ENCODE data around the gene ATP9B.
A peak's percentile ranks its signal among the peaks of the same experiment; 100 is the strongest.

The ATP9B gene

GRCh38 chr18:79393635-79394533, 324.7 kb downstream of the ATP9B start:
- no peak for TF ChIP-seq CTCF (IDR thresholded peaks at IDR 0.05; ENCODE audit: low read depth, low read length)
- DNase-seq: peak; percentile 94
- H3K9me3 ChIP-seq (ENCODE audit: severe bottlenecking): no peaks in the 10 kb centered on the region
- no peaks in the 10 kb centered on the region for H3K27me3 ChIP-seq (ENCODE audit: insufficient read depth, low read depth, severe bottlenecking)
- peak overlapping the region; percentile 92 for H3K27ac ChIP-seq
- H3K4me3 ChIP-seq (ENCODE audit: low read depth, low read length): peak overlapping the region; percentile 56
- peaks cover 8% of the 10 kb centered on the region; the same call in 1 of the 2 replicates for H3K36me3 ChIP-seq

- H3K27me3 ChIP-seq (ENCODE audit: insufficient read depth, low read depth, severe bottlenecking): no peaks in the 10 kb centered on the region
- H3K9me3 ChIP-seq (ENCODE audit: severe bottlenecking): no peaks in the 10 kb centered on the region
- peak overlapping the region; percentile 92 for H3K27ac ChIP-seq
- H3K4me3 ChIP-seq (ENCODE audit: low read depth, low read length): peak overlapping the region; percentile 56
- H3K36me3 ChIP-seq: peaks cover 11% of the 10 kb centered on the region
- peak; percentile 71 for DNase-seq
- no peak for TF ChIP-seq CTCF (IDR thresholded peaks at IDR 0.05; ENCODE audit: low read depth, low read length)
These were observed 325.5 kb downstream of the ATP9B start for GRCh38 chr18:79394534-79395307.

- Histone ChIP-seq H3K4me3 (ENCODE audit: low read depth, low read length) (peak overlapping the region; percentile 56), H3K27me3 (ENCODE audit: insufficient read depth, low read depth, severe bottlenecking) (no peaks in the 10 kb centered on the region)
These were observed 326.1 kb downstream of the ATP9B start for GRCh38 chr18:79395308-79395640.

GRCh38 chr18:79395761-79396404, 326.7 kb downstream of the ATP9B start, which contains the start of gene NFATC1:
Gene NFATC1 (plus strand): TSS chr18:79395930. CDS start chr18:79396225, 295 bp downstream.
- Histone ChIP-seq H3K36me3 (peaks cover 11% of the 10 kb centered on the region), H3K9me3 (ENCODE audit: severe bottlenecking) (no peaks in the 10 kb centered on the region), H3K27ac (peak within 1 kb of the TSS; percentile 92), H3K4me3 (ENCODE audit: low read depth, low read length) (peak within 1 kb of the TSS; percentile 63), H3K27me3 (ENCODE audit: insufficient read depth, low read depth, severe bottlenecking) (no peaks in the 10 kb centered on the region)
- TF ChIP-seq CTCF (IDR thresholded peaks at IDR 0.05; ENCODE audit: low read depth, low read length): no peak
- peak; percentile 93 for DNase-seq

More at GRCh38 chr18:79395308-79395640, 326.1 kb downstream of the ATP9B start:
- TF ChIP-seq CTCF (IDR thresholded peaks at IDR 0.05; ENCODE audit: low read depth, low read length): no peak
- H3K9me3 ChIP-seq (ENCODE audit: severe bottlenecking): no peaks in the 10 kb centered on the region
- H3K36me3 ChIP-seq: peaks cover 11% of the 10 kb centered on the region
- DNase-seq: no peak
- H3K27ac ChIP-seq: peak overlapping the region; percentile 92

- Histone ChIP-seq H3K27ac (peak overlapping the region; percentile 45; the same call in 1 of the 2 replicates), H3K4me3 (ENCODE audit: low read depth, low read length) (peak overlapping the region; percentile 63)
- peak; percentile 58 for DNase-seq
These were observed 327.4 kb downstream of the ATP9B start for GRCh38 chr18:79396431-79397246.

More at GRCh38 chr18:79396431-79397246, 327.4 kb downstream of the ATP9B start:
- Histone ChIP-seq H3K9me3 (ENCODE audit: severe bottlenecking) (no peaks in the 10 kb centered on the region), H3K27me3 (ENCODE audit: insufficient read depth, low read depth, severe bottlenecking) (no peaks in the 10 kb centered on the region), H3K36me3 (peaks cover 18% of the 10 kb centered on the region)
- TF ChIP-seq CTCF (IDR thresholded peaks at IDR 0.05; ENCODE audit: low read depth, low read length): peak; percentile 36; the same call in 1 of the 2 replicates

Data from WERI-Rb-1 (cell line).